Ramos (cell line): ENCODE results near the gene MLLT6.

Experiments used
- in situ Hi-C: fragments of 300-500 bp; cut with MboI; formaldehyde crosslinking; loops from one replicate; pipeline ENCODE4 v1.14.3; 2022; ENCODE audit warnings: low sequenced_read_pairs; ENCODE audit not compliant: unreplicated experiment

MLLT6 gene

DNA sequence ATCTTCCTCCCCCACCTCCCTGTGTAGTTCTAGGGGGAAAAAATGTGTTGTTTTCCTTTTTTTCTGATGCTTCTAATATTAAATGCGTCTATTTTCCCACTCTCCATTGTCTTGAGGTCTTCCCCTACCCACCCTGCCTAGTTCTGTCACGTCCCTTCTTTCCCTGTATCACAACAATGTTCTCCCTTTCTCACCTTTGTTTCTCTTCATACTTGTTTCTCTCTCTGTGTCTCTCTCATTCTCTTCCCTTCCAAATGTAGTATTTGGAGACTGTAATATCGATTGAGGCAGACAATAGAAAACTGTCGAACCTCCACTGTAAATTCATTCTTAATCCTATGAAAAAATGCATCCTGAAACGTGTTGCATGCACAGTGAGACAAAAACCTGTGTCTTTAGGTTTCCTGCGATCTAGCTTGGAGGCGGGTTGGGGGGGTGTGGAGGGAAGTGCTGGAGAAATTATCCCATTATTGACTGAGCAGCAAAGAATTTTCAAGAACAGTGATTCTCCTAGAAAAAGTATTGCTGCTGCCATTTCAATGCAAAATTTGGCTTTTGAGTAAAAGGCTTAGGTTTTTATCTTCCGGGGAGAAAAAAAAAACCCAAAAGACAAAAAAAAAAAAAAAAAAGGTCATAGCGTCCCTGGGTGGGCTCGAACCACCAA, 46.2 kb downstream of the MLLT6 start:
- in situ Hi-C loops: no loop called here

DNA sequence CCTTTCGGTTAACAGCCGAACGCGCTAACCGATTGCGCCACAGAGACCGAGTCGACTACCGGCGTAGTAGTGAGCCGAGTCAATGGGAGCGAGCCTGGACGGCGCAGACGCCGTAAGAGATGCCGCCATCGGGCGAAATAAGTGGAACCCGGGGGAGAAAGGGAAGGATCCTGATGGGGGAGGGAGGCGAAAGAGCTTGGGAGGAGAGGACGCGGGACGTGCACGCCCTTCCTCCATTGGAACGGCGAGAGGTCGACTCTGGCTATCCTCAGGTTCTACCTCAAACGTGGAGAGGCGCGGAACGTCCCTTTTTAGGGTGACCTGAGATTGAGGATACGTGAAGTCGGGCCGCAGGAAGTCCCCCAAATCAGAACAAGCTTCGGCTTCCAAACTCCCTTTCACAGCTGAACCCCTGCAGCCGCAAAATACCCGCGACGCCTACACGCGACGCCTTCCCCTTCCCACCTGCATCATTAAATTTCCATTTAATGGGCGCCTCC, 46.8 kb downstream of the MLLT6 start:
- in situ Hi-C loops: no loop called here

DNA sequence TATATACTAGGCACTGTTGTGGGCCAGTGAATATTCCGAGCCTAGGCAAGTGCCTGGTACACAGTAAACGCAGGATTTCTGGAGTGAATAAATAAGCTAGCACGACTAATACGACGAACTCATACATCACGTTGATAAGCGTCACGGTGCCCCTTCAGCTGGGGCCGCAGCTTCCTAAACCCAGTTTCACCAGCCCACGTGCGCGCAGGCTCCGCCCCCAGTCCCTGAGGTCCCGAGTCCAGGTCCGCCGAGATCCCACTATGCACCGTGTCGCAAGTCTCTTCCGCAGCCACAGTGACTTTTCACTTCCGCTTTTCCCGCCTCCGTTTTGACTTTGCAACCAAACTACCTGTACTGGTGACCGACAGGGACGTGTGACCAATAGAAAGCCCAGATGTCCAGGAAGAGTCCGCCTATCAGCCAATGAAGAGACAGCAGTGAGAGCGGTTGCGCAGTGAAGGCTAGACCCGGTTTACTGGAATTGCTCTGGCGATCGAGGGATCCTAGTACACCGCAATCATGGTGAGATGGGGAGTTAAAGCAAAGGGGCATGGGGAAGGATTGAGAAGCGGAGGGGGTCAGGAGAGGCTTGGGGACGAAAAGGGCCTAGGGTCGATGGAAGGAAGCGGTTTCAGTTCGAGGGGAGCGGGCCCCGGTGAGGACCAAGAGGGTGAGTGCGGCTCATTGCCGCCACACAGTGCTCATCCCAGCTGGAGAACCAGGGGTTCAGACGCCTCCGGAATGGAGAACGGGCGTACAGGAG, 47.4 kb downstream of the MLLT6 start, which contains the start of gene PSMB3:
PSMB3 (plus strand) TSS at position 434 of the 763 bp plus-strand sequence; CDS start at position 520, 86 bp downstream.
- in situ Hi-C loops: no loop called here

DNA sequence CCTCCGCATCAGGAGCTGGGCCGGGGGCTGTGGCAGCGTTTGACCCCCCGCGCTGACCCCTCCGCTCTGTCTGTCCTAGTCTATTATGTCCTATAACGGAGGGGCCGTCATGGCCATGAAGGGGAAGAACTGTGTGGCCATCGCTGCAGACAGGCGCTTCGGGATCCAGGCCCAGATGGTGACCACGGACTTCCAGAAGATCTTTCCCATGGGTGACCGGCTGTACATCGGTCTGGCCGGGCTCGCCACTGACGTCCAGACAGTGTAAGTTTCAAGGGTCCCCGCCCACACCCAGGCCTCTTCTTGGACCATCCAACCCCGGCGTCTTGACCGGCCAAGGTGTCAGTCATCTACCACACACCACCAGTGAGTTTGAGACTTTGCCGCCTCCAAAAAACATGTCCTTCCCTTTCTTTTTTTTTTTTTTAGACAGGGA, 48.0 kb downstream of the MLLT6 start:
- in situ Hi-C loops: no loop called here

DNA sequence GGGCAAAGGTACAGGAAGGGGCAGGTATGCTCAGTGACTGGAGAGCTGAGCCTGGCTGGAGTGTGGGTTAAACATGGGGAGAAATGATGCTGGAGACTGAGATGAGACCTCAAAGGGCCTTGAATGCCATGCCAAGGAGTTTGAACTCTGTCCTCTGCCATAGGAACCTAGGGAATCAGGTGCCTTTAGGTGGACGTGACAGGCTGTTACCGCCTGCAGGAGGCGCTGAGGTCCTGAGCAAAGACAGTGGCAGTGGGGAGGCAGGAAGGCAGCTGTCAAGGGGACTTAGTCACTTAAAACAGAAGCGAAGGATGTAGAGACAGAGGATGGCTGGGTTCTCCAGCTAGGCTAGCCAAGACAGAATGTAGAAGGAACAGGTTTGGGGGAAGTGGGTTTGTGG, 56.5 kb downstream of the MLLT6 start:
- in situ Hi-C loops: no loop called here

DNA sequence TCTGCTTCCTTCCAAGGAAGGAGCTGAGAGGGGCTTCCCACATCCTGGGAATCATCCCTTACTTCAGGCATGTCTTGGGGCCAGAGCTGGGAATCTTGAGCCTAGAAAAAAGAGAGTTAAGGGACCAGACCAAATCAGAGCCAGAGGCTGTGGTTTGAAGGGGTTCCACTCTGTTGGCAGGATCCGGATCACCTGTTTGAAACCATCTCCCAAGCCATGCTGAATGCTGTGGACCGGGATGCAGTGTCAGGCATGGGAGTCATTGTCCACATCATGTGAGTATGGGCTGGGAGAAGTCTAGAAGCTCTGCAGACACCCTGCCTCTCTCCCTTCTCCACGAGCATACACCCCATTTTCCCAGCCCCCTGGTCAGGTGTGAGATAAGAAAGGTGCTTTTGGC, 57.2 kb downstream of the MLLT6 start:
- in situ Hi-C loops: no loop called here

DNA sequence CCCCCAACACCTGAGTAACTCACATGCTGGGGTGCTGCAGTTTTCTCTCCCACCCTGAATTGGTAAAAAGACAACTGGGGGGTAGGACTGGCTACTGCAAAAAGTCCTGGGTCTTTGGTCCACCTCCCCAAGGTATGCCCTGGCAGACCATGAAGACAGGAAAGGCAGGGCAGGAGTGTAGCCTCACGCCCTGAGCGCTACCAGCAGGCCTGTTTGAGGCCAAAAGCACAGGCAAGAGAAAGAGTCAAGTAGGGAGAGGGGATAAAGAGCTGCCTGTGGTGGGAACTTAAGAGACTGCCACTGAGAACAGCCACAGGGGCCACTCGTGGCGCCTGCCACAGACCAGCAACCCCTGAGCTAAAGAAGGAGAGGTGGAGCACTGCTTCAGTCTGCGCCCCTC, 61.3 kb downstream of the MLLT6 start:
- in situ Hi-C loops: no loop called here

DNA sequence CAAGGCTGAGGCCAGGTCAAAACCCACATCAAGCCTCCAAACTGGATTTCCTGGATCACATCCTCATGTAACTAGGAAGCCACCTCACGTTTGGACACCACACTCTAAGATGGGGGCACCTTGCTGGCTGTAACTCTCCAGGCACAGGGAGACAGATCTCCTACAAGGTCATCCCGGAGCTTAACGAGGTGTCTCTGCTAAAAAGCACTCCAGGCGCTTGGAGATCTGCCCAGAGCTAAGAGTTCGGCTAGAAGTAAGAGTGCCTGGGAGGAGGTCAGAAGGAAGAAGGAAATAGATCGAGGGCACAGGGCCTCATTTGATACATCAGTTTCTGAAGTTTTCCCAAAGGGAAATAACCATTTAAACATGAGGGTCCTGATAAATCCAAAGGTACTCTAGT, 63.3 kb downstream of the MLLT6 start:
- in situ Hi-C loops: no loop called here

DNA sequence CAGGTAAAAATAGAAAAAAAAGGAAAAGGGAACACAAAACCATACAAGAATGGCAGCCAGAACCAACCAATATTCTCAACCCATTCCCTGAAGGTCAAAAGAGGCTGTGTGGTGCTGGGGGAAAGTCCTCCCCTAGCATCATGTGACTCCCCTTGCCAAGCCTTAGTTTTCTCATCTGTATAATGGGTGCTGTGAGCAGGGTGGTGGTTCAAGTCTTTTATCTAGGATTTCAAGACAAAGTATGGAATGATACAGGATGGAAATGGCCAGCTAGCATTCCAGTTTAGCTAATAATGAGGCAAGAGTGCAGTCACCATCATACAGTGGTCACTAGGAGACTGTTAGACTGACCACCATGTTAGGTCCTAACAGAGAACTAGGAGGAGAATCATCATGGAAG, 68.2 kb downstream of the MLLT6 start:
- in situ Hi-C loops: no loop called here

DNA sequence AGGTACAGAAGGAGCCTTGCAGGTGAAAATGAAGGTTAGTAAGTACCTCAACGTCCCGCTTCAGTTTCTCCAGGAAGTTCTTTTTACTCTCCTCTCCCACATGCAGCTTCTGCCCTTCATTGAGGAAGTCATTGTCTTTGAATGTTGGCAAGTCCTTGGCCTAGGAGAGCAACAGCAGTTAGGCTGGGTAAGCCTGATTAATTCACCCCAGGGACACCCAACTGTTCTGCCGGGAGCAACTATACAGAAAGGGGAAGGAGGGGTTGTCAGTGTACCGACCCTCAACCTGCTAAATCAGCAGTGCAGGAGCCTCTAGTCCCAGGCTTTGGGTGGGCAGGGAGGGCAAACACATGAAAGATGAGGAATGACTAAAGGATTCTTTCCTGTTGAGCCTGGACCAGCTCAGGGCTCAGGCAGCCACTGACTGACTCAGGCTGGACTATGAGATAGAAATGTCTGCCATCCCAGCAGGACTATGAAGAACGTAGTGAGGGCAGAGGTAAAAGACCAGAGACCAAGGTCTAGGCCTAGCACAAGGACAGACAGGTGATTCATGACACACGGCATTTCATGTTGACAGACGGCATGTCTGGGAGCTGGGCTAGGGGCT, 72.7 kb downstream of the MLLT6 start:
- in situ Hi-C loops: no loop called here
